ENCODE data around the gene STK4. TPM values are rescaled to one million over a fixed set of nuclear protein-coding genes. Genes with fewer than 3 reads are reported as not detected.
A peak's percentile ranks its signal among the peaks of the same experiment; 100 is the strongest.

STK4 gene
- total RNA-seq, 1 donor from 2014 or later, result 12.7 TPM

GRCh38 chr20:45085289-45085688 lies 119.0 kb downstream of the STK4 start:
- no peak for DNase-seq (ENCODE audit: low read depth in 2 of 2)

DNA sequence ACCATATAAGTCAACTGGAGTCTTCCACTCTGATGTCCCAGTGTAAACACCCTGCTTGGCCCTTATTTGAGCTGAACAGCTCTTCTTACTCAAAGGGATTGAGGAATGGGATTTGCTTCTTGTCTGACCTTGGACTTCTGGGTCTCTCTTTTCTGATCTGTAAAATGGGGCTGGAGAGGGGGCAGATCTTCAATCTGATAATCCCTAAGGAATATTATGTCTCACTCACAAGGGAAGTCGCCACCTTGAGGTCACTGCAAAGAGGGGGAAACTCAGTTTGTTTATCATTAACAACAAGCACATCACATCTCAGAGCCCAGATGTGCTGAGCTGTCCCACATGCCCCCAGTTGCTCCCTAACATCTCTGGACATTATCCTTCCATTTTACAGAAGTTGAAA lies 119.6 kb downstream of the STK4 start:
- no peak for DNase-seq (ENCODE audit: low read depth in 2 of 2)

DNA sequence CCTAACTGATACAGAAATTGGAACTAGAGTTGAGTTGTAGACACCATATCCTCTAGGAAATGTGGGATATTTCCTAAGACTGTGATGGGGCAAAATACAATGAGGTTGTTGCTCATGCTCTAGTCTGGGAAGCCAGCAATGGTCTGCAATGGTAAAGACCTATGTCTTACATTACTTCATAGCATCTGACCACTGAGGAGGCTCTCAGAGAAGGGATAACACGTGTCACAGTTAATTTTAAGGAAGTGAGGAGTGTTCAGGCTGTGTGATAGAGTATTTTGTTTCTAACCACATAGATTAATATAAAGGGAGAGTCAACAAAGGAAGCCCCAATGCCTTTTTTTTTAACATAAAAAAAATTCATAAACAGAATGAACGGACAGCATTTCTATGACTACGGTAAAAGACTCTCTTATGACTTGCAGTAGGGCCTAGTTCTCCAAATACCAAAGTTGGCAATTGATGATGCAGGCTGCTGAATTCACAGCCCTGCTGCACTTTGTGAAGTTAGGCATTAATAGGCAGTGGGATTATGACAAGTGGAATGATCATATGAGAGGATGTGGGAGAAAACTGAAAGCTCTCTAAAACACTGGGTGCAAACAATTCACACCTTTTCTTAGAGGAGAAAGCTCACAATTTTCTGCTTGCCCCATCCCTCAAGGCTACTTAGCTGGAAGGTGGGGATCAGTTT lies 120.9 kb downstream of the STK4 start:
- no peak for DNase-seq (ENCODE audit: low read depth in 2 of 2)

DNA sequence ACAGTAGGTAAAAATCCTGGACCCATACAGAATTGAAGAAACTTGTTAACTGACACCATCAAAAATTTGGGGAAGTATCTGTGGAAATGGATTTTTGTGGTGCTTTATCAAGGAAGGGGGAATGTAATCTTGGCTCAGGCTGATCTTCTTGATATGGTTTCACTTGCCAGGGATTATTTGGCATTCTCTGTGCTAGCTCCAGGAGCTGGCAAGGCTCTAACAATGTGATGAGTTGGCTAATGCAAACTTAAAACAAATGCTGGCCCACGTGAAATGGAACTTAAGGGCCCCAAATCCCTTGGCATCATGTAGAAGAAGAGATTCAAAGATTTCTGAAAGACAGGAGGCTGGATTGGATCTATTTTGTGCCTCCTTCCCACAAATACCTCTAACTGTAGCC lies 121.5 kb downstream of the STK4 start:
- DNase-seq (ENCODE audit: low read depth in 2 of 2), result no peak

GRCh38 chr20:45088247-45088646 lies 121.9 kb downstream of the STK4 start:
- DNase-seq (ENCODE audit: low read depth in 2 of 2), result no peak

GRCh38 chr20:45090481-45090880 lies 124.2 kb downstream of the STK4 start:
- no peak for DNase-seq (ENCODE audit: low read depth in 2 of 2)

- no peak for DNase-seq (ENCODE audit: low read depth in 2 of 2)
Measured at GRCh38 chr20:45091366-45091765, 125.1 kb downstream of the STK4 start.

DNA sequence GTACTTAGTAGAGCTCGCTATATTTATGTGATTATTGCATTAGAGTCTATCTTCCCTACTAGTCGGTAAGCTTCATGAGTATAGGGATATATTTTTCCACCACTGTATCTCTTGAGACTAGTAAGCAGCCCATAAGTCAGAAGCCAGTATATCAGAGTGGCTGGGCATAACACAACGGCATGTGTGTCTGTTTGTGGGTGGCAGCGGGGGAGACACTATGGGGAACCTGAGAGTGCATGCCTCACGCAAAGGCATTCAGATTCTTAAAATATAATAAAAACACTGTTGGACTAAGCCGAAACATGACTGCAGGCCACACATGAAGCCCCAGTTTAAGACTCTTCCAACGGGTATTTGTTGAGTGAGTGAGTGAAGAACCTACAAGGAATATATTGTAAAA lies 126.6 kb downstream of the STK4 start:
- no peak for DNase-seq (ENCODE audit: low read depth in 2 of 2)

GRCh38 chr20:45094201-45094600 lies 127.9 kb downstream of the STK4 start:
- DNase-seq (ENCODE audit: low read depth in 2 of 2), result no peak

GRCh38 chr20:45094864-45095574 lies 128.7 kb downstream of the STK4 start:
- DNase-seq (ENCODE audit: low read depth in 2 of 2), result no peak

- peak; percentile 59 to 73 for DNase-seq (ENCODE audit: low read depth in 2 of 2)
Measured at GRCh38 chr20:45095805-45096238, 129.5 kb downstream of the STK4 start.

DNA sequence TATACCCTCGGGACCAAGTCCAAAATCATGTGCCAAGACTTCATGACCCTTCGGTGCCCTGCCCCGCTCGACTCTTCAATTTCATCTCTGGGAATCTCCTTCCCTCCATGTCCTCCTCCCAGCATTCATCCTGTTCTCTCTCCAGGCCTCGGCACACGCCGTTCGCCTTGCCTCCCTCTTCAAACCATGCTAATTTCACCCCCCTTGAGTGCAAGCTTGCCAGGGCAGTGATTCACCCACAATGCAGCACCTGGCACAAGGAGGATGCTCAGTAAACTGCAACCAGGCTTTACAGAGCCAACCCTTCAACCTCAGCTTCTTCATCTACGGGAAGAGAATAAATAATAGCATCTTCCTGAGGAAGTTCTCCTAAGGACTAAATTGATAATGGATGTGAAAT lies 130.5 kb downstream of the STK4 start:
- DNase-seq (ENCODE audit: low read depth in 2 of 2), result no peak

GRCh38 chr20:45097485-45098102 lies 131.3 kb downstream of the STK4 start:
- DNase-seq (ENCODE audit: low read depth in 2 of 2), result peak; percentile 70 to 71

GRCh38 chr20:45098103-45098773 lies 131.9 kb downstream of the STK4 start:
- DNase-seq (ENCODE audit: low read depth in 2 of 2), result peak; percentile 22 to 46

- DNase-seq (ENCODE audit: low read depth in 2 of 2), result peak in 1 of 2 donors; percentile 21
Measured at GRCh38 chr20:45100563-45101245, 134.4 kb downstream of the STK4 start, which contains the start of gene KCNS1. KCNS1 (minus strand) TSS chr20:45101127; CDS start chr20:45099236, 1,891 bp downstream.

DNA sequence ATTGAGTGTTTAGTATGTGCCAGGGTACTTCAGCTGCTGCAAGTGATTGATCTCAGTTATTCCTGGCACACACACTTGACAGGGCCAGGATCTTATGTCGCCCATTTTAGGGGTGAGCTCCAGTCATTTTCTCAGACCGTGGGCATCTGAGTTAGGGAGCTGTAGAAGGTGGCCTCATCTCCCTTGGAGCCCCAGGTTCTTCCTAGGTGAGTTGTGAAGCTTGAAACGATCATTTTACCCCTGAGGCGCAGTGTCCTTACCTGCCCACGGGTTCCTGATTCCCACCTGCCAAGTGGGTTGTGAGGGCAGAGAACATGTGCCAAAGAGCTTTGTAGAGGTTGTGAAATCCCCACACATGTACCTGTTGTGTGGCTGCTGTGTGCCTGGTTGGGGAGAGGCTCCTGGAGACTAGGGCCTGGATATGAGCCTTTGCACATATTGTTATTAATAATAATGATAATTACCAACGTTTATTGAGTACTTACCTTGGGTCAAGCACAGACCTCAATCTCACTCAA lies 135.1 kb downstream of the STK4 start:
- DNase-seq (ENCODE audit: low read depth in 2 of 2), result no peak

GRCh38 chr20:45103072-45103471 lies 136.8 kb downstream of the STK4 start:
- DNase-seq (ENCODE audit: low read depth in 2 of 2), result no peak

DNA sequence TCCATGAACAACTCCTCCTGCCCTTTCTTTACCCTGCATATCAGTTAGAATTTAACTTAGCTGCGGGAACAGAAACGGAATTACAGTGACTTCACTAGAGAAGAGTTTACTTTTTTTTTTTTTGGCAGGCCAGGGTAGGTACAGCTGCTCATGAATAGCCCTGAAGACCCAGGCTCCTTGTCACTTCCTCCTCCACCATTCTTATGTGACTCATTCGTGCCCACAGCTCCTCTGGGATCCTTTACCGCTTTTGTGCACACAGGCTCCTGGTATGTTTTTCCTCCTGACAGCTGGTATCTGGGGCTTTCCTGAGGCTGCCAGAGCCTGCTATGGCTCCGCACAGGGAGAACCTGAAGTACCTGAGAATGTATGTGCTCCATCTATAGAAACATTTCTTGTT lies 138.5 kb downstream of the STK4 start:
- peak in 1 of 2 donors; percentile 78 for DNase-seq (ENCODE audit: low read depth in 2 of 2)

GRCh38 chr20:45105317-45105716 lies 139.0 kb downstream of the STK4 start:
- no peak for DNase-seq (ENCODE audit: low read depth in 2 of 2)

- DNase-seq (ENCODE audit: low read depth in 2 of 2), result no peak
Measured at GRCh38 chr20:45109634-45110033, 143.3 kb downstream of the STK4 start.

DNA sequence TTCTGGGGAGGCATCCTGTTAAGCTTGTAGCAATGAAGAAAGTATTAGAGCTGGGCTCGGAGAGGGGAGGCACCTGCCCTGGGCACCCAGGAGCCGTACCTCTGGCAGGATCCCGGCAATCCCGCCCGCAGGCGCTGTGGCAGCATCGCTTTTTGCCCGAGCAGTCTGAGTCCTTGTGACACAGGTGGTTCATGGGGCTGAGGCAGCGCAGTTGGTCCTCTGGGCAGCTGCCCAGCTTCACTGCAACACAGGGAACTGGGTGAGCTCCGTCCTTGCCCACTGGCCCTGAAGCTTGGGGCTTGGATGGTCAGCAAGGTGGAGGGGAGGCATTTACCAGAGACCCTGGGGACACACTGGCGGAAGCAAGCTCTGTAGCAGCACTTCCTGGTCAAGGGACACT lies 144.0 kb downstream of the STK4 start:
- DNase-seq (ENCODE audit: low read depth in 2 of 2), result no peak
